Endothelial cell (in vitro differentiated cells): ENCODE measurements around the gene GGCT. TPM values are rescaled to one million over a fixed set of nuclear protein-coding genes. Genes with fewer than 3 reads are reported as not detected.

Experiments
- DNase-seq: peaks from one replicate; pipeline ENCODE4 v3.0.0; 2021; ENCODE audit warnings: low spot score
- H3K27ac Mint-ChIP-seq: one replicate; pipeline ENCODE4 v1.8.0; 2021; ENCODE audit warnings: mixed read lengths, inconsistent platforms; ENCODE audit not compliant: unreplicated experiment
- H3K27me3 Mint-ChIP-seq: one replicate; pipeline ENCODE4 v1.8.0; 2021; ENCODE audit warnings: mild to moderate bottlenecking, moderate library complexity, mixed read lengths, inconsistent platforms; ENCODE audit not compliant: unreplicated experiment
- H3K36me3 Mint-ChIP-seq: one replicate; pipeline ENCODE4 v1.8.0; 2021; ENCODE audit warnings: mild to moderate bottlenecking, low read depth, mixed read lengths, inconsistent platforms; ENCODE audit not compliant: unreplicated experiment
- H3K4me1 Mint-ChIP-seq: one replicate; pipeline ENCODE4 v1.8.0; 2021; ENCODE audit warnings: mild to moderate bottlenecking, mixed read lengths, inconsistent platforms; ENCODE audit not compliant: unreplicated experiment
- H3K4me3 Mint-ChIP-seq: one replicate; pipeline ENCODE4 v1.8.0; 2021; ENCODE audit warnings: mild to moderate bottlenecking, mixed read lengths, inconsistent platforms; ENCODE audit not compliant: unreplicated experiment
- H3K9me3 Mint-ChIP-seq: one replicate; pipeline ENCODE4 v1.8.0; 2021; ENCODE audit warnings: mixed read lengths, inconsistent platforms; ENCODE audit not compliant: unreplicated experiment
- CTCF ChIP-seq: fragments of 200-600 bp; sonication (generic); IDR thresholded peaks from one replicate; pipeline ENCODE4 v1.5.0; 2021; ENCODE audit warnings: antibody characterized with exemption; ENCODE audit not compliant: unreplicated experiment
- total RNA-seq: library from RNA; stranded (reverse); fragmentation: NEBNext Ultra II Directional; extraction: Animal tissue kit (Norgen Biotek cat#: 25700); gene quantifications from one replicate; pipeline ENCODE4 v1.2.1, GENCODE V29; 2021; ENCODE audit not compliant: unreplicated experiment

The GGCT gene
- total RNA-seq, 1 donor from 2014 or later: 34.0 TPM

- Mint-ChIP-seq H3K36me3 (peaks cover 10% of the 10 kb centered on the region), H3K9me3 (no peaks in the 10 kb centered on the region), H3K4me3 (no peak overlapping the region), H3K27ac (no peak overlapping the region), H3K27me3 (peaks cover 8% of the 10 kb centered on the region), H3K4me1 (peaks cover 50% of the 10 kb centered on the region)
- no peak for TF ChIP-seq CTCF
- no peak for DNase-seq
Observed at GRCh38 chr7:30475580-30475979, 29.0 kb downstream of the GGCT start.

GRCh38 chr7:30474893-30475292, 29.7 kb downstream of the GGCT start:
- H3K27ac Mint-ChIP-seq: no peak overlapping the region
- H3K9me3 Mint-ChIP-seq: no peaks in the 10 kb centered on the region
- DNase-seq: no peak
- peak overlapping the region; percentile 17 for H3K4me3 Mint-ChIP-seq
- TF ChIP-seq CTCF: no peak
- H3K27me3 Mint-ChIP-seq: peaks cover 8% of the 10 kb centered on the region
- H3K4me1 Mint-ChIP-seq: peaks cover 53% of the 10 kb centered on the region
- H3K36me3 Mint-ChIP-seq: peaks cover 10% of the 10 kb centered on the region

- H3K36me3 Mint-ChIP-seq: peaks cover 10% of the 10 kb centered on the region
- H3K27me3 Mint-ChIP-seq: peaks cover 8% of the 10 kb centered on the region
- no peak for TF ChIP-seq CTCF
- no peak for DNase-seq
- no peak overlapping the region for H3K4me3 Mint-ChIP-seq
- H3K27ac Mint-ChIP-seq: no peak overlapping the region
- H3K4me1 Mint-ChIP-seq: peaks cover 54% of the 10 kb centered on the region
- H3K9me3 Mint-ChIP-seq: no peaks in the 10 kb centered on the region
Observed at GRCh38 chr7:30474485-30474884, 30.1 kb downstream of the GGCT start.

DNA sequence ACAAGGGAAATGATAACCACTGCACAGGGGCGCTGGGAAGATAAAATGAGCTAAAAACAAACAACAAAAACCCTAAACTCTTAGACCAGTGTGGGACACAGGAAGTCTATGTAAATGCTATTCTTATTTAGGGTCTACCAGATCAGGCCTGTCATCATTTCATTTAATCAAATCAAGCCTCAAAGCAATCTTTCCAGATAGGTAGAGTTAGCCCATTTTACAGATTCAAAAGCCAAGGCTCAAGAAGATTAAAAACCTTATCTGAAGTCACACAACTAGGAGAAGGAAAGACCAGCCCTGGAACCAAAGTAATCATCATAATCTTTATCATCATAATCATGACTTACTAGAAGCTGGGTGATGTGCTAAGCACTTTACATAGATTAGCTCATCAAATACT, 30.7 kb downstream of the GGCT start:
- Mint-ChIP-seq H3K4me3 (no peak overlapping the region), H3K27me3 (peaks cover 8% of the 10 kb centered on the region), H3K27ac (no peak overlapping the region), H3K36me3 (peaks cover 10% of the 10 kb centered on the region), H3K9me3 (no peaks in the 10 kb centered on the region), H3K4me1 (peaks cover 60% of the 10 kb centered on the region)
- TF ChIP-seq CTCF: no peak
- DNase-seq: no peak

- no peak for DNase-seq
- no peak for TF ChIP-seq CTCF
- Mint-ChIP-seq H3K36me3 (peaks cover 10% of the 10 kb centered on the region), H3K4me1 (peaks cover 68% of the 10 kb centered on the region), H3K27ac (no peak overlapping the region), H3K4me3 (peak overlapping the region; percentile 16), H3K9me3 (no peaks in the 10 kb centered on the region), H3K27me3 (peaks cover 9% of the 10 kb centered on the region)
Observed at GRCh38 chr7:30472784-30473775, 31.5 kb downstream of the GGCT start.
